HG03460 (cell line): ENCODE measurements around the gene TMEM214.
A peak's percentile ranks its signal among the peaks of the same experiment; 100 is the strongest.

Experiments used
- ATAC-seq: cut with Tn5 transposase; IDR thresholded peaks from one replicate; pipeline ENCODE4 v1.9.1; 2021; ENCODE audit not compliant: unreplicated experiment

Gene TMEM214

DNA sequence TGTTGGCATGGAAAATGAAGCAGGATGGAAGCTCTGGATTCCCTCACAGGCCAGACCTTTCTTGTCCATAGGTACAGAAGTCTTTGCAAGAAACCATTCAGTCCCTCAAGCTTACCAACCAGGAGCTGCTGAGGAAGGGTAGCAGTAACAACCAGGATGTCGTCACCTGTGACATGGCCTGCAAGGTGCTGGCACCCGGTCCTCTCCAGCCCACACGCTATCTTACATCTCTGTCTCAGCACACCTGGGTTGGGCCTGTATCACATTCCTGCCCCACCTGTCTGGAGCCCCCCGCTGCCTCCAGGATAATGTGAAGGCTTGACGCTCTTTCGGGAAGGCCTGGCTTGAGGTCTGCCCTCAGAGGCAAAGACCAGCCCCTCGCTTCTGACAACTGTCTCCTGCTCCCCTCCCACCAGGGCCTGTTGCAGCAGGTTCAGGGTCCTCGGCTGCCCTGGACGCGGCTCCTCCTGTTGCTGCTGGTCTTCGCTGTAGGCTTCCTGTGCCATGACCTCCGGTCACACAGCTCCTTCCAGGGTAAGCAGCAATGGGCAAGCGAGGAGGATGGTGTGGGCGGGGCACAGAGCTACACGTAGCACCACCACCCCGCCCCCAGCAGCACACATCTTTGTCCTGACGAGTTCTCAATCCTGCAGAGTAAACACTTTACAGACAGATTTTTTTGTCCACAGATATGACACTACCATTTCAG, 6.0 kb downstream of the TMEM214 start:
- no peak for ATAC-seq

DNA sequence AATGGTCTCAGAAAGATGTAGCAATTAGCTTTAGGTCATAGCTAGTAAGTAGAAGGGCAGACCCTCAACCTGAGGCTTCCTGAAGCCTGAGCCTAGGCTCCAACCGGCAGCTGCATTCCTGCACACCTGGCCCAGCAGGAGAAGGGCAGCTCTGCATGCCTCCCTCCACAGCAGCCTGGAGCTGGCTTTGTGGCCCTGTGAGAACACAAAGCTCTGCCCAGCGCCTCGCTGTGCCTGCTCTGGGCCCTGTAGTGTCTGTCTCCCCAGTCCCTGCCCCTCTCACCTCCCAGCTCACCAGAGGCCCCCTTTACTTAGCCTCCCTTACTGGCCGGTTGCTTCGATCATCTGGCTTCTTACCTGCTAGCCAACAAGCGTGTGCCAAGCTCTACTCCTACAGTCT, 6.7 kb downstream of the TMEM214 start:
- no peak for ATAC-seq

DNA sequence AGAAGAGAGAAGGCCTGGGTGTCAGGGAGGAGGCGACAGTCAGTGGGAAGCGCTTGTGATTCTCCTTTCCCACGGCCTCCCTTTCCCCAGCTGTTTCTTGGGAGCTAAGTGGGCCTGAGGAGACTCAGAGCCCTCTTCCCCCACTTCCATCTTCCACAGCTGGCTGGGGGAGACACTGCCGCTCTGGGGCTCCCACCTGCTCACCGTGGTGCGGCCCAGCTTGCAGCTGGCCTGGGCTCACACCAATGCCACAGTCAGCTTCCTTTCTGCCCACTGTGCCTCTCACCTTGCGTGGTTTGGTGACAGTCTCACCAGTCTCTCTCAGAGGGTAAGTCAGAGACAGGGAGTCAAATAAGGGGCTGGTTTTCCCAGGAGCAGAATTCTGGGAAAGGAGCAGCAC, 7.1 kb downstream of the TMEM214 start:
- no peak for ATAC-seq

DNA sequence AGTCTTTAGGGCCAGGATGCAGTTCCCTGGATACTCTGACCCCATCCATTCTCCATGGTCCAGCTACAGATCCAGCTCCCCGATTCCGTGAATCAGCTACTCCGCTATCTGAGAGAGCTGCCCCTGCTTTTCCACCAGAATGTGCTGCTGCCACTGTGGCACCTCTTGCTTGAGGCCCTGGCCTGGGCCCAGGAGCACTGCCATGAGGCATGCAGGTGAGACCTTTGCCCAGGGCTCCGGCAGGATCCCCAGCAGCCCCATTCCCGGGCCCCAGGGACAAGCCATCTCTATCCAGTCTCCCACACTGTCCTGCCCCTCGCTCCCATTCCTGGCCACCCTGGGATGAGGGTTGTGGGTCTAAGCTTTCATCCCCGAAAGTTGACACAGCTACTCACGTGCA, 7.5 kb downstream of the TMEM214 start:
- no peak for ATAC-seq

DNA sequence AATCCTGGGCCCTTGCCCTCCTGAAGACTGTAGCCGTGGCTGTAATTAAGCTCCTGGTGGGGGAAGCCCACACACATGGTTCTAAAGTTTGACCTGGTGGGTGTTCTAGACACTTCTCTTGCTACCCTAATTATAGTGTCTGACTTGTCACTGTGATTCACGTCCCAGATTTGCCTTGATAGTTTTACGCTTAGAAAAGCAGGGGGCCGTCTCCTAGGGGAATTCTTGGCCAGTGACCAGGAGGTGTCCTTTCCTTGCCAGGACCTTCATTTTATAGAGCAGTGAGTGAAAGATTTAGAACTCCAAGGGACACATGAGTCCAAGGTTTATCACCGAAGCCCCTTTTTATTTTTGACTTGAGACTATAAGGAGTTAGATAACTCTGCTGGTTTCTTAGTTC, 9.0 kb downstream of the TMEM214 start:
- no peak for ATAC-seq

DNA sequence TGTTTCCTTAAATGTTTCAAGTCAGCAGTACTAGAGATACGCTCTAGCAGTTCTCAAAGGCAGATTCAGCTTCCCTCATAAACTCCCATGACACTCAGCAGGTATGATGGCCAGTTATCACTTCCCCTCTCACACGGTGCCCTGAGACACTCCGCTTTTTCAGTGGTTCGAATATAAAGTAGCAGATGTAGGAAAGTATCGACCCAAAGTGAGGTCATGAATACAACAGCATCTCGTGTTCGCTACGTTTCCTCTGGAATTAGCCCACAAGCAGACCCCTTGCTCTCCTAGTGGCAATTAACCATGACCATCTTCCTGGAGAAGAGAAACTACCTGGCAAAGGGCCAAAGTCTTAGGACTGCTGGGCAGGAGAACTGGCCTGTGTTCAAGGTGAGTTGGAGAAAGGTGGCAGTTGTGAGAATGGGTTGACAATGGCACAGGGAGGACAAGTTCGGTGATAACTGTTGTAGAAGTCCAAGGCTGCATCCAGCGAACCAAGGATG, 9.4 kb downstream of the TMEM214 start:
- ATAC-seq = peak; percentile 70

DNA sequence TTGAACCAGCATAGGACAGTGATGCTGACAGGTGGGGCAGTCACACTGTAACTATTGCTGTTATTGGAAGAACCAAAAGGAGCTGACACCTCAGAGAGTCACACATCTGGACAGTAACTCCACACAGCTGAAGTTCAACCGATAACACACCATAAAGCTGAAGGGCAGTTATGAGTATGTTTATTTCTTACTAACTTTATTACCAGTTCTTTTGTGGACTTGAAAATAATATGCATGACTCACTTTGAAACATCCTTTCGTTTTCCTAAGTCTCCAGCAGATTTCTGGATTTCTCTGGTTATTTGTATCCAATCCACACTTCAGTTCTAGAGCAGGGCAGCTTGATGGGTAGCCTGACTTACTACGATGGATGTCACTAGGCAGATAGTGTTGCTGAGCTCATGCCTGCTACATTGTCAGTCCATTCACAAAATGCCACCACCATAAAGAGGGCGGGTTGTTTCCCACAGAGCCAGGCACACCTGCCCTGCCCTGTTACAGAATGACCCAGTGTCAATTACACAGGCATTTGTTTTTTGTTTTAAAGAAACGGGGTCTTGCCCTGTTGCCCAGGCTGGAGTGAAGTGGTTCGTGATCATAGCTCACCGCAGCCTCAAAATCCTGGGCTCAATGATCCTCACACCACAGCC, 10.3 kb downstream of the TMEM214 start:
- ATAC-seq = no peak

DNA sequence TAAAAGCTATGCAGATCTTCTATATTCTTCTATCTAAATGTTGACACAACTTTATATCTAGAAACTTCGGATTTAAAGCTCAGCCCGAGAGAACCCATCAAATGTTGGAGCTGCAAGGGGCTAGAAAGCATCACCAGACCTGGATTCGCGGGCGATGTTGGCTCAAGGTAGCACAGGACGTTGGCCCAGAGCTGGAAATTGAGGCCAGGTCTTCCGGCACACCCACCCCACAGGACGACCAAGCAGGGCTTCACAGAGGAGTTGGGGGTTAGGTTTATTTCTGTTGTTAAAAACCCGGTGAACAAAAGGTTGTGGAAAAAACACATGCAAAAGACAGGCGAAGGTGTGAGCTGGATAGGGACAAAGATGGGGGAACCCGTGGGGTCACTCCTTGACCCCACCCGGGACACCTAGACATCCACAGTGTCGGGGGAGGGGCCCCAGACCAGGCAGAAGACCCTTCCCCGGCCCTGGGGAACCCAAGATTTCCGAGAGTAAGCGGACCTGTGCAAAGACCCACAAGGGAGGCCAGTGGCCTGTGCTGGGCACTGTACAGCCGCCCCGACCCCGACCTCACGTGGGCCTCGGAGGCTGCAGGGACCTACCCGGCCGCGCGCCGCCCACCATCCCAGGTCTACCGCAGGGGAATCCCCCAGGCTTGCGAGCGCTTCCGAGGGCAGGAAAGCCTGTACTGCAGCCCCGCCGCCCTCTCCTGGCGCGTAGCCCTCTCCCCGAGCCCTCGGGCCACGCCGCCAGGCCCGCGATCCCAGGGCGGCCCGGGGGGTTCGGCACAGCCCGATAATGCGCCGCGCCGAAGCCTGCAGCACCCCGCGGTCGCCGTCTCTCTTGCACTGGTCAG, 16.9 kb downstream of the TMEM214 start:
- ATAC-seq = peak; percentile 30

DNA sequence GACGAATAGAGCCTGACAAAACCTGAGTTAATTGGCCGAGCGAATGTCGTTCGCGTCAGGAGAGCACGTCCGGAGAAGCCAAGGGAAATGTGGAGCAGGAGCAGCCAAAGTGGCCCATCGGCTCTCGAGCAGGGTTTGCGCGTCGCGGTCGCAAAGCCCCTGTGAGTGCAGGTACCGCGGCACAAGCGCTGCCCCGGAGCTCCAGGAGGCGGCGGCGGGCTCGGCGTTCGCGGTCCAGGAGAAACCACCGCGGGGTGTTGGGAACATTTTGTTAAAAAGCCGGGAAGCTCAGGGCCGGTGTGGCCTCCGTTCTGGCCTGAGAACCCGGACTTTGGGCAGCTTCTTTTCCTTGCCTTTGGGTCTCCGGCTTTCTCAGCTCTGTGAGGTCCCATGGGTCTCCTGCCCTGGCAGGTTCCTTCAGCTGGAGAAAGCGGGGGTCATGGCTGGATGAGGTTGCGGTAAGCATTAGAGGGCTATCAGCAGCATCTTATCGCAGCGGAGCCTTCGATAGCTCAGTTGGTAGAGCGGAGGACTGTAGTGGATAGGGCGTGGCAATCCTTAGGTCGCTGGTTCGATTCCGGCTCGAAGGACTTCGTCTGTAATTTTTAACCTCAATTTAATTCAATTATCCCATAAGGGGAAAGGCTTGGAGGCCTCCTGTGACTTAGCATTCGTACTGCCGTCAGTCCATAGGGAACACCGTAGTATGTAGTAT, 17.7 kb downstream of the TMEM214 start:
- peak; percentile 45 for ATAC-seq

DNA sequence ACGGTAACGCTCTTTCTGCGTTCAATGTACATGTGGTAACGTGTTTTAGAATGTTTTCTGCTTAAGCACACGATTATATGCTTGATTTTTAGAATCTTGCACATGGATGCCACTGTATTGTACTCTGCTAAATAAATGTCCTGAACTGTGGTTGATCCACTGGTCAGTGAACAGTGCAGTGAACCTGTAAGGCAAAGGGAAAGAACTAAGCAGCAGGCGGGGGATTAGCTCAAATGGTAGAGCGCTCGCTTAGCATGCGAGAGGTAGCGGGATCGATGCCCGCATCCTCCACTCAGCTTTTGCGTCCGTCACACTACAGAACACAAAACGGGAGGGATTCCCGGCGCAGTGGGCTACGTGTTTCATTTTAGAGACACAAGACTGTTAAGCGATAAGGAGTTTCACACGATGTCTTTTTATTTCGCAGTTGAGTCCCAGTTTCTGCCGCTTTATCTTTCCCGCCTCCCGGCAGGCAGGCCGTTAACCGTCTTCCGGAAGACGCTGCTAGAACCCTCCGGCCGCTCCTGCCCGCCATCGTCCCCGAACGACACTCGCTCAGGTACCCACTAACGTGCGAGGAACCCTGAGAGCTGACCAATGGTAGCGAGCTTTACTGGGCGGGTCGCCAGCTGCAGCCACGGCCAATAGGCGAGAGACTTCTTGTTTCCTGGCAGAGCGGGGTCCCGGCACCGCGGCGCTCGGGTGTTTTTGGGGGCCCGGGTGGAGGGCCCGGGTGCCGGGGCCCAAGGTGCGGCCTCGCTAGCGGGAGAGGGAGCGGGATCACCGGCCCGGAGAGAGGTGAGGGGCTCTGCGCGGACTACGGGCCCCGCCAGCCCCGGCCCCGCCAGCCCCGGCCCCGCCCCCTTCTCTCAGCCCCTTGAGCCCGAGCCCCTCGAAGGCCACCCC, 18.5 kb downstream of the TMEM214 start, which contains the start of gene AGBL5:
Gene AGBL5, plus strand, starts transcription at position 673 of the 906 bp plus-strand sequence. CDS start 1,291 bp downstream, outside the sequence.
- peak; percentile 73 for ATAC-seq

DNA sequence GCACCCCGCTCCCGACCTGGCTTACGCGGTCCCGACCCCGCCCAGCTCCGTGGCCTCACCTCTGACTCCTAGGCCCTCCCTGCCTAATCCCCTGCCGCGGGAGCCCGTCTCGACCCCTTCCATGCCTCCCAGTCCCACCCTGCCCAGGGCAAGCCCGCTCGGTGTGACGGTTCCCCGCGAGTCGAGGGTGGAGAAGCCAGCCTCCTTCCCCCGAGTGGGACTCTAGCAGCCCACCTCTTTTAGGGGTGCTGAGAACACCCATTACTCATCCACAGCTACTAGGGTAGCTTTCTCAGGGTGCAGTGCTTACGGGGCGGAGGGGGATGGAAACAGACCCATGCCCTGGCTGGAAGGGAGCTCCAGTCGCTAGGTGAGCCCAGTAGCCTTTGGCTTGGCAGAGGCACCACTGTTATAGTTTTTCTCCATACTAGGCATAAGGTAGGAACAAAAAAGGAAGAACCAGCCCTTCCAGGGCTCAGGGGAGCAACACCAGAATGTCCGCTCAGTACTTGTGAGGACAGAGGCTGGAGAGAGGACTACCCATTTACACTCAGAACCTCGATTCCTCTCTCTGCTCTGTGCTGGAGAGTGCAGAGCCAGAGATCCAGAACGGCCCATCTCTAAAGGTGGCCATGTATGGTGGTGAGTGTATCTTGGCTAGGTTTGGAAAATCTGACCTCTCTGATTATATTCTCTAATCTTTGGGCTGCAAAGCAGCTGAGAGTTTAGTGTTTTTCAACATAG, 19.3 kb downstream of the TMEM214 start:
- ATAC-seq = no peak

DNA sequence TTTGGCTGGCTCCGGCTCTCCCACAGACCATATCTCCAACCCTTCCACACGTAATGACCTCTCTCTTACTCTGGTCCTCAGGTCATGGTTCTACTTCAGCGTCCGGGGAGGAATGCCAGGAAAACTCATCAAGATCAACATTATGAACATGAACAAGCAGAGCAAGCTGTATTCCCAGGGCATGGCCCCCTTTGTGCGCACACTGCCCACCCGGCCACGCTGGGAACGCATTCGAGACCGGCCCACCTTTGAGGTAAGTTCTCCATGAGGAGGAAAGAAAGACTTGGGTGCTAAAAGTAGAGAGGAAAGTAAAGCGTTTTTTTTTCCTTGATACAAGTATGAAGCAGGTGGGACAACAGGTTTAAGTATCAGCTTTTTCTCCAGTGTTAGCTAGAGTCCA, 20.6 kb downstream of the TMEM214 start:
- ATAC-seq = no peak

DNA sequence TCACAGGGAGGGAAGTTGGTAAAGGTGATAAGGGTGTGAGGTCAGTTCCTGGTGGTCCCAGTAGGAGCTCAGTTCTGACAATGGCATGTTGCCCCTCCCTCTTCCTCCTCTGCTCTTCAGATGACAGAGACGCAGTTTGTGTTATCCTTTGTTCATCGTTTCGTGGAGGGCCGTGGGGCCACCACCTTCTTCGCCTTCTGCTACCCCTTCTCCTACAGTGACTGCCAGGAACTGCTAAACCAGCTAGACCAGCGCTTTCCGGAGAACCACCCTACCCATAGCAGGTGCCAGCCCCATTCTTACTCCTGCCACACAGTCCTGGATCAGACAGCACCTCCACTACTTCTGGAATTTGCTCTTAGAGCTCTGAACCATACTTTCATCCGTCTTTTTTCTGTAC, 21.0 kb downstream of the TMEM214 start:
- no peak for ATAC-seq

DNA sequence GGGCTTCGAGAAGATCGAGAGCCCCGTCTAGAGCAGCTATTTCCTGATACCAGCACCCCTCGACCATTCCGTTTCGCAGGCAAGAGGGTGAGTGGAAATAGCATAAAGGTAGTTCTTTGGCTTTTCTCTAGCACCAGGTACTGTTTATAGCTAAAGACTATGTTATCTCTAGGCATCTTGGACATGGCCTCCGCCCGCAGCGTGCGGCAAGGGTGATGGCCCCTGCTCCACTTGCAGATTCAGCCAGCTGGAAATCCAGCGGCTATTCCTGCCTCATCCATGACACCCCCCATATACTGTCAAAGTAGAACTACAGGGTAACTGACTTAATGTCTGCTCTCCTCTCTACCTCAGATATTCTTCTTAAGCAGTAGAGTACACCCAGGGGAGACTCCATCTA, 22.0 kb downstream of the TMEM214 start:
- ATAC-seq = no peak

DNA sequence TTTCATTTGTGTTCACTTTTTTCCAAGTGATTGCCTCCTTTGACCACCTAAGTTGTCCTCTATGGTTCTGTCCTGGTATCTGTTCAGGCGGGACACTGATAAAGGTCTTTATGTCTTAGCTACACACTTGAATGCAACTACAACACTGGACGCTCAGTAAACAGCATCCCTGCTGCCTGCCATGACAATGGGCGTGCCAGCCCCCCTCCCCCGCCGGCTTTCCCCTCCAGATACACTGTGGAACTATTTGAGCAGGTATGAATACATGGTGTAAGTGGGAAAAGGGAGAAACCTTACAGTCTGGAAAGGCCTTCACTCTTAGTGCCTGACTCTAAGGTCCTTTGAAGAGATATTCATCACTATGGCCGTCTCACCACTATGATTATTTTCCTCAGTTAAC, 24.4 kb downstream of the TMEM214 start:
- no peak for ATAC-seq

DNA sequence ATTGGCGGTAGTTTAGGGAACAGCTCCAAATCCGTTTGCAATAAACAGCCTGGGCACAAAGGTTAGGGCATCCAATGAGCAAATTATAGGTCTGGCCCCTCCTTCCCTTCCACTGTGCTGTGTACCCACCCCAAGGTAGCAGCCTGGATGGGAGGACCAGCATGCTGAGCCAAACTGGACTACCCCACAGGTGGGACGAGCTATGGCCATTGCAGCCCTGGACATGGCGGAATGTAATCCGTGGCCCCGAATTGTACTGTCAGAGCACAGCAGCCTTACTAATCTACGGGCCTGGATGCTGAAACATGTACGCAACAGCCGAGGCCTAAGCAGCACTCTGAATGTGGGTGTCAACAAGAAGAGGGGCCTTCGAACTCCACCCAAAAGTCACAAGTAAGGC, 25.4 kb downstream of the TMEM214 start:
- ATAC-seq = no peak

DNA sequence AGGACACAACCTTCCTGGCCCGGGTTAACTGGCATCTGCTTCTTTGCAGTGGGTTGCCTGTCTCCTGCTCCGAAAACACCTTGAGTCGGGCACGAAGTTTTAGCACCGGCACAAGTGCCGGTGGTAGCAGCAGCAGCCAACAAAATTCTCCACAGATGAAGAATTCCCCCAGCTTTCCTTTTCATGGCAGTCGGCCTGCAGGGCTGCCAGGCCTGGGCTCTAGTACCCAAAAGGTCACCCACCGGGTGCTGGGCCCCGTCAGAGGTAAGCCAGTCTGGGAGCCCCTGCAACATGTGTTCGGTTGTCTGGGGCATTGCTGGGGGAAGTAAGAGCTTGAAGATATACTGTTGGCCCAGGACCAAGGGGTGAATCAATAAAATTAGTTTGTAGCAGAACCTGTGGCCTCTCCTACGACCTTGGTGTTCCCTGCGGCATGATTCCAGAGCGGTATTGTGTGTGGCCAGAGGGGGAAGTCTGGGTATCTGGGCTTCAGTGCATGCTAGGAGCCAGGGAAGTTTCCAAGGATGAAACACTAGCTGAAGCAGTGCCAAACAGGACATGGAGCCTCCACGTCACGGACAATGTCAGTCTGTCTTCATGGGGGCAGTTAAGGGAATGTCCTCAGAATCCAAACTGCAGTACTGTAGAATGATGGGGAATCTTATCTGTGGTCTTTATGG, 26.5 kb downstream of the TMEM214 start:
- ATAC-seq = no peak

DNA sequence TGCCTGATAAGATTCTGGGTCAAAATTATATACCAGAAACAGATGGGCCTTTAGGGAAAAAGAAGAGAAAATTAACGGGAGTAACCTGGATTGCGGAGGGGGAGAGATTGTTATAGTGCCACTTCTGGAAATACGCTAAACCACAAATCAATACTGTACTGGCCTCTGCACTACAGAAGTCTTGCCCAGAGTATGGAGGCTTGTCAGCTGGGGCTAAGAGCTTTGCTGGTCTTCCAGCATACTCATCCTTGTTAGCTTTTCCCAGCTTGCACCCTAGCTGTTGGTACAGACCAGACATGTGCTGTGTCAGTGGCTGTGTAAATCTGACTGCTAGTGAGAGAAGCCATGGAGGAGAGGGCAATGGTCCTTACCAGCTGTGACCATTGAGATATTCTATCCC, 27.6 kb downstream of the TMEM214 start:
- no peak for ATAC-seq

DNA sequence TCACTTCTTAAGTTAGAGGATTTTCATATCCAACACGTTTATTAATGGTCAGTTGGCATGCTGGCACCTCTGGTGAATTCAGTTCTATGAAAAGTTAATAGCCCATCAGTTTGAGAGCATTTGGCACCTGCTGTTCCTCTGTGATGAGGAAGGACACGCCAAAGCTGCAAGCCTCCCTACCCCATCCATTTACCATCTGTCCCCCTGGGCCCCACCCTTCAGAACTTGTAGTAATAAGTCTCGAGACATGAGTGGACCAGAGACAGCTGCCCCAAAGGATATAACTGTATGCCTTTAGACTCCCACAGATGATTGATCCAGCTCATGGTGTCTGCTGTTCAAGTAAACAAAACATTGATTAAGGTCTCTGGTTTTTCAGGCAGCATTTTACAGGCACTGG, 32.4 kb downstream of the TMEM214 start:
- no peak for ATAC-seq
